Epithelial cell of esophagus (primary cell): ENCODE data around the gene PPP1R1B.

Source experiments
- DNase-seq: peaks from one replicate; pipeline ENCODE4 v3.0.0; 2010; ENCODE audit warnings: low read depth
- H3K4me3 ChIP-seq: 2 replicates; pipeline ENCODE4 v1.5.1; 2011; ENCODE audit warnings: mild to moderate bottlenecking, low read length, control low read depth
- CTCF ChIP-seq: IDR thresholded peaks from 2 replicates; pipeline ENCODE4 v1.5.1; 2011; ENCODE audit warnings: low read depth, mild to moderate bottlenecking, low read length, control low read depth, inconsistent platforms; ENCODE audit not compliant: insufficient read depth; ENCODE audit errors: missing control alignments

The PPP1R1B gene

GRCh38 chr17:39634384-39634871 is 7.7 kb downstream of the PPP1R1B start:
- peak; percentile 69 for TF ChIP-seq CTCF
- H3K4me3 ChIP-seq: no peak overlapping the region
- peak; percentile 57 for DNase-seq

- no peak for DNase-seq
Observed at GRCh38 chr17:39635614-39636176, 8.9 kb downstream of the PPP1R1B start.

GRCh38 chr17:39636587-39636926 is 9.8 kb downstream of the PPP1R1B start:
- DNase-seq: no peak
- no peak for TF ChIP-seq CTCF
- H3K4me3 ChIP-seq: peak overlapping the region; percentile 95

More at GRCh38 chr17:39635614-39636176, 8.9 kb downstream of the PPP1R1B start:
- H3K4me3 ChIP-seq: no peak overlapping the region
- TF ChIP-seq CTCF: no peak

- peak within 1 kb of the TSS; percentile 95 for H3K4me3 ChIP-seq
- DNase-seq: peak; percentile 90
- no peak for TF ChIP-seq CTCF
Observed at GRCh38 chr17:39636927-39637736, 10.4 kb downstream of the PPP1R1B start, which contains the start of gene STARD3. Gene STARD3, plus strand, starts transcription at chr17:39637144. Its CDS starts 16,388 bp downstream, at chr17:39653532.

GRCh38 chr17:39638317-39638716 is 11.6 kb downstream of the PPP1R1B start:
- DNase-seq: no peak
- no peak for TF ChIP-seq CTCF
- peak overlapping the region; percentile 95 for H3K4me3 ChIP-seq

GRCh38 chr17:39639043-39639442 is 12.3 kb downstream of the PPP1R1B start:
- TF ChIP-seq CTCF: no peak
- DNase-seq: no peak
- no peak overlapping the region for H3K4me3 ChIP-seq
